Upper lobe of left lung (tissue), 6 donors: ENCODE measurements around the gene PDLIM1. TPM values are rescaled to one million over a fixed set of nuclear protein-coding genes. Genes with fewer than 3 reads are reported as not detected.

Experiments used
- ATAC-seq, 2 donors: fragments of 200-7000 bp; cut with Tn5 transposase; one replicate each; pipeline ENCODE4 v1.9.1; 2022; ENCODE audit warnings: mild to moderate bottlenecking in 2 of 2, moderate library complexity in 2 of 2; ENCODE audit not compliant: low FRiP score in 2 of 2
- DNase-seq, 2 donors: peaks; one replicate each; pipeline ENCODE4 v3.0.0-alpha.2; 2019 to 2020
- H3K27ac ChIP-seq, 4 donors: fragments of 200-600 bp; sonication (generic); one replicate each; pipeline ENCODE4 v1.5.1; 2016 to 2019
- H3K27me3 ChIP-seq, 4 donors: fragments of 200-600 bp; sonication (generic); one replicate each; pipeline ENCODE4 v1.5.1; 2017 to 2019
- H3K36me3 ChIP-seq, 4 donors: fragments of 200-600 bp; sonication (generic); one replicate each; pipeline ENCODE4 v1.5.1; 2016 to 2019
- H3K4me1 ChIP-seq, 4 donors: fragments of 200-600 bp; sonication (generic); one replicate each; pipeline ENCODE4 v1.5.1; 2018 to 2019
- H3K4me3 ChIP-seq, 4 donors: fragments of 200-600 bp; sonication (generic); one replicate each; pipeline ENCODE4 v1.5.1; 2017 to 2019; ENCODE audit warnings: mild to moderate bottlenecking in 2 of 4, moderate library complexity in 1 of 4
- H3K9me3 ChIP-seq, 4 donors: fragments of 200-600 bp; sonication (generic); one replicate each; pipeline ENCODE4 v1.5.1; 2018 to 2019
- CTCF ChIP-seq, 6 experiments: fragments of 450-650 bp in 4 of 6; fragments of 200-600 bp in 2 of 6; sonication (generic) in 2 of 6; IDR thresholded peaks; one replicate each; pipeline ENCODE4 v1.5.1; 2016 to 2019; ENCODE audit warnings: antibody characterized with exemption in 6 of 6
- EP300 ChIP-seq, 4 donors: sonication (generic); formaldehyde crosslinking; IDR thresholded peaks; one replicate each; pipeline ENCODE4 v1.5.1; 2017; ENCODE audit warnings: antibody characterized with exemption in 4 of 4, control low read depth in 2 of 4
- POLR2A ChIP-seq, 4 donors: fragments of 450-650 bp; IDR thresholded peaks; one replicate each; pipeline ENCODE4 v1.5.1; 2016 to 2017; ENCODE audit warnings: antibody characterized with exemption in 4 of 4, mild to moderate bottlenecking in 2 of 4
- POLR2AphosphoS5 ChIP-seq, 2 donors: sonication (generic); formaldehyde crosslinking; IDR thresholded peaks; one replicate each; pipeline ENCODE4 v1.5.1; 2017; ENCODE audit warnings: antibody characterized with exemption in 2 of 2
- WGBS, 2 donors: methylation state at CpG; one replicate each; pipeline ENCODE4 v1.1.5; 2017 to 2018; 5-methylcytosine and 5-hydroxymethylcytosine counted together
- total RNA-seq, 6 donors: library from RNA; depleted of rRNA in 4 of 6; stranded (reverse); fragments of >200 nt in 4 of 6; gene quantifications; one replicate each; pipeline versions ENCODE4 v1.1.0 to v1.2.1, GENCODE V29; 2016 to 2021
- donor health status: DM: no; HTN: no; CAD: no; lungs with moderate emphysema.
- donor health status: DM: no; HTN: yes; CAD: no; lungs with severe emphysema.

Gene PDLIM1
- total RNA-seq: 100 to 1,000 TPM in 5 of 6 donors, 10 to 100 TPM in 1; 78.6 to 239 (median 178) TPM

GRCh38 chr10:95290461-95291364 lies at the start of gene PDLIM1:
TSS of gene PDLIM1 (minus strand) at chr10:95291003. CDS start at chr10:95290915, 88 bp downstream.
- Histone ChIP-seq H3K27ac (peak within 1 kb of the TSS; percentile 93 to 98 (median 95)), H3K36me3 (no peaks in the 10 kb centered on the region), H3K4me3 (peak within 1 kb of the TSS; percentile 62 to 94 (median 82)), H3K27me3 (no peaks in the 10 kb centered on the region), H3K9me3 (no peaks in the 10 kb centered on the region), H3K4me1 (peaks cover 31 to 64% (median 41%) of the 10 kb centered on the region in 4 donors)
- TF ChIP-seq POLR2A (IDR thresholded peaks at IDR 0.05): peak in 3 of 4 donors; percentile 64 to 97 (median 93)
- TF ChIP-seq EP300 (IDR thresholded peaks at IDR 0.05): peak in 1 of 4 donors; percentile 41
- peak; percentile 83 to 94 for TF ChIP-seq POLR2AphosphoS5 (IDR thresholded peaks at IDR 0.05)
- TF ChIP-seq CTCF (IDR thresholded peaks at IDR 0.05): peak; percentile 28 to 86 (median 59)
- DNase-seq: peak; percentile 73 to 97
- ATAC-seq: peak; percentile 90 to 94
- WGBS, 2 donors: 0 to 1% methylated on average over 8 to 55 of the region's 119 CpGs

GRCh38 chr10:95339863-95340262 lies 49.1 kb upstream of the PDLIM1 start:
- no peak overlapping the region for H3K4me3 ChIP-seq
- WGBS, 2 donors: 94 to 97% methylated on average over 1 of the region's 1 CpG
- peaks cover 7 to 15% (median 12%) of the 10 kb centered on the region in 4 donors for H3K4me1 ChIP-seq
- ATAC-seq (no peak), DNase-seq (no peak)
- no peak overlapping the region for H3K27ac ChIP-seq
- H3K9me3 ChIP-seq: no peaks in the 10 kb centered on the region
- no peaks in the 10 kb centered on the region for H3K27me3 ChIP-seq
- TF ChIP-seq EP300 (IDR thresholded peaks at IDR 0.05): no peak
- no peak for TF ChIP-seq POLR2AphosphoS5 (IDR thresholded peaks at IDR 0.05)
- no peak for TF ChIP-seq POLR2A (IDR thresholded peaks at IDR 0.05)
- no peak for TF ChIP-seq CTCF (IDR thresholded peaks at IDR 0.05)
- H3K36me3 ChIP-seq: peaks cover 0 to 21% (median 5%) of the 10 kb centered on the region in 4 donors

- no peaks in the 10 kb centered on the region for H3K9me3 ChIP-seq
- 84 to 90% methylated on average over 9 to 10 of the region's 10 CpGs for WGBS, 2 donors
Observed at GRCh38 chr10:95337423-95338160, 46.8 kb upstream of the PDLIM1 start.

GRCh38 chr10:95336702-95337101 lies 45.9 kb upstream of the PDLIM1 start:
- DNase-seq: no peak
- Histone ChIP-seq H3K4me1 (peaks cover 15 to 22% (median 21%) of the 10 kb centered on the region in 4 donors), H3K27me3 (no peaks in the 10 kb centered on the region), H3K4me3 (no peak overlapping the region), H3K27ac (peak overlapping the region in 3 of 4 donors; percentile 84 to 88 (median 88)), H3K36me3 (peaks cover 0 to 24% (median 5%) of the 10 kb centered on the region in 4 donors), H3K9me3 (no peaks in the 10 kb centered on the region)
- WGBS, 2 donors: 93 to 99% methylated on average over 9 of the region's 9 CpGs
- no peak for TF ChIP-seq POLR2A (IDR thresholded peaks at IDR 0.05)
- no peak for TF ChIP-seq POLR2AphosphoS5 (IDR thresholded peaks at IDR 0.05)
- TF ChIP-seq CTCF (IDR thresholded peaks at IDR 0.05): no peak
- peak in 1 of 2 donors; percentile 3 for ATAC-seq

More at GRCh38 chr10:95337423-95338160, 46.8 kb upstream of the PDLIM1 start:
- no peak for DNase-seq
- no peak for ATAC-seq
- no peaks in the 10 kb centered on the region for H3K27me3 ChIP-seq
- peaks cover 15 to 25% (median 20%) of the 10 kb centered on the region in 4 donors for H3K4me1 ChIP-seq
- H3K27ac ChIP-seq: peak overlapping the region in 2 of 4 donors; percentile 88
- peaks cover 0 to 20% (median 5%) of the 10 kb centered on the region in 4 donors for H3K36me3 ChIP-seq
- no peak overlapping the region for H3K4me3 ChIP-seq
- no peak for TF ChIP-seq POLR2A (IDR thresholded peaks at IDR 0.05)
